Nephron (organoid): ENCODE results near the gene FIBP.
"Not testable (repeated sequence)": the region's sequence is repeated elsewhere in the genome, so short reads cannot be mapped to it uniquely, and the experiment has no call there.

ENCODE experiments used
- H3K27ac Mint-ChIP-seq, 3 experiments: 2 replicates each; pipeline ENCODE4 v1.8.0; 2020; ENCODE audit warnings: mixed read lengths in 3 of 3, mild to moderate bottlenecking in 2 of 3, moderate library complexity in 1 of 3
- H3K27me3 Mint-ChIP-seq: 2 replicates; pipeline ENCODE4 v1.8.0; 2021; ENCODE audit warnings: low read depth, mild to moderate bottlenecking, moderate library complexity, mixed read lengths
- H3K36me3 Mint-ChIP-seq: 2 replicates; pipeline ENCODE4 v1.8.0; 2020; ENCODE audit warnings: low read depth, mixed read lengths
- H3K4me1 Mint-ChIP-seq: 2 replicates; pipeline ENCODE4 v1.8.0; 2020; ENCODE audit warnings: mixed read lengths
- H3K4me3 Mint-ChIP-seq, 3 experiments: 2 replicates each; pipeline ENCODE4 v1.8.0; 2020; ENCODE audit warnings: mild to moderate bottlenecking in 3 of 3, mixed read lengths in 3 of 3, moderate library complexity in 2 of 3
- H3K9me3 Mint-ChIP-seq: 2 replicates; pipeline ENCODE4 v1.8.0; 2020; ENCODE audit warnings: mixed read lengths
- TF ChIP-seq, protein P1 (sequence below), 3 experiments: fragments of 200-600 bp; sonication (generic); IDR thresholded peaks; one replicate each; pipeline ENCODE4 v1.5.0; 2021; ENCODE audit warnings: antibody characterized with exemption in 3 of 3; ENCODE audit not compliant: unreplicated experiment in 3 of 3

The FIBP gene

GRCh38 chr11:65895482-65895981, 7.3 kb upstream of the FIBP start:
- H3K36me3 Mint-ChIP-seq: no peaks in the 10 kb centered on the region
- H3K27ac Mint-ChIP-seq: no peak overlapping the region
- peak overlapping the region in 2 of 3 experiments; percentile 3 to 40 for H3K4me3 Mint-ChIP-seq
- H3K27me3 Mint-ChIP-seq: peaks cover 61% of the 10 kb centered on the region
- TF ChIP-seq, protein P1, sequence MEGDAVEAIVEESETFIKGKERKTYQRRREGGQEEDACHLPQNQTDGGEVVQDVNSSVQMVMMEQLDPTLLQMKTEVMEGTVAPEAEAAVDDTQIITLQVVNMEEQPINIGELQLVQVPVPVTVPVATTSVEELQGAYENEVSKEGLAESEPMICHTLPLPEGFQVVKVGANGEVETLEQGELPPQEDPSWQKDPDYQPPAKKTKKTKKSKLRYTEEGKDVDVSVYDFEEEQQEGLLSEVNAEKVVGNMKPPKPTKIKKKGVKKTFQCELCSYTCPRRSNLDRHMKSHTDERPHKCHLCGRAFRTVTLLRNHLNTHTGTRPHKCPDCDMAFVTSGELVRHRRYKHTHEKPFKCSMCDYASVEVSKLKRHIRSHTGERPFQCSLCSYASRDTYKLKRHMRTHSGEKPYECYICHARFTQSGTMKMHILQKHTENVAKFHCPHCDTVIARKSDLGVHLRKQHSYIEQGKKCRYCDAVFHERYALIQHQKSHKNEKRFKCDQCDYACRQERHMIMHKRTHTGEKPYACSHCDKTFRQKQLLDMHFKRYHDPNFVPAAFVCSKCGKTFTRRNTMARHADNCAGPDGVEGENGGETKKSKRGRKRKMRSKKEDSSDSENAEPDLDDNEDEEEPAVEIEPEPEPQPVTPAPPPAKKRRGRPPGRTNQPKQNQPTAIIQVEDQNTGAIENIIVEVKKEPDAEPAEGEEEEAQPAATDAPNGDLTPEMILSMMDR (IDR thresholded peaks at IDR 0.05; ENCODE audit: unreplicated experiment in 3 of 3): no peak
- H3K4me1 Mint-ChIP-seq: peaks cover 21% of the 10 kb centered on the region
- no peaks in the 10 kb centered on the region for H3K9me3 Mint-ChIP-seq

DNA sequence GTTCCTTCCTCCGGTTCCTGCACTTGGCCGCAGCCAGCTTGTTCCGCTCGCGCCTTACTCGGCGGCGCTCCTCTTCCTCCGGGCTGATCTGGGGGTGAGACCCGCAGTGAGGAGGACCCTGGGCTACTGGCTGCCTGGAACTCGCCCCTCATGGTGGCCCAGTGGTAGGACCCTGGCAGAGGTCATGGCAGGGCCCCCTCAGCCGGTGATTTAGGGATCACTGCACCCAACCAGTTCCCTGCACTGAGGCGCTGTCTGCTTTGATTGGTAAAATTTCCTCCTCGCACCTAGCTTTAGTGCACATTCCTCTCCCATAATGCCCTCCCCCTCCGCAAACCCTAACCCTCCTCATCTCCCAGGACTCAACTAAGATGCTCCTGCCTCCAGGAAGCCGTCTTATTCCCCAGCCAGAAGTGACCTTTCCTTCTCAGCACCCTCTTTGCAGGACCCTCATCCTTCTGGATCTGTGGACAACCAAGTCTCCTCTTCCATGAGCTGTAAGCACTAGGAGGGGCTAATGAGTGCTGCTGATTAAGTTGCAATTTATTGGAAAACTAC, 5.8 kb upstream of the FIBP start:
- no peaks in the 10 kb centered on the region for H3K36me3 Mint-ChIP-seq
- peaks cover 50% of the 10 kb centered on the region for H3K27me3 Mint-ChIP-seq
- H3K4me1 Mint-ChIP-seq: peaks cover 33% of the 10 kb centered on the region
- peak overlapping the region in 2 of 3 experiments; percentile 30 to 60 for H3K27ac Mint-ChIP-seq
- peak overlapping the region; percentile 34 to 64 (median 37) for H3K4me3 Mint-ChIP-seq
- H3K9me3 Mint-ChIP-seq: no peaks in the 10 kb centered on the region
- TF ChIP-seq, protein P1 (IDR thresholded peaks at IDR 0.05; ENCODE audit: unreplicated experiment in 3 of 3): no peak

- Mint-ChIP-seq H3K9me3 (no peaks in the 10 kb centered on the region), H3K27ac (peak overlapping the region in 1 of 3 experiments; percentile 14), H3K36me3 (no peaks in the 10 kb centered on the region), H3K4me1 (peaks cover 34% of the 10 kb centered on the region), H3K4me3 (peak overlapping the region; percentile 72 to 84 (median 81)), H3K27me3 (peaks cover 37% of the 10 kb centered on the region)
- TF ChIP-seq, protein P1 (IDR thresholded peaks at IDR 0.05; ENCODE audit: unreplicated experiment in 3 of 3): no peak
Measured at GRCh38 chr11:65892661-65893317, 4.5 kb upstream of the FIBP start.

- H3K9me3 Mint-ChIP-seq, H3K36me3 Mint-ChIP-seq: not testable (repeated sequence)
- Mint-ChIP-seq H3K27me3 (peaks cover 30% of the 10 kb centered on the region), H3K4me1 (peaks cover 34% of the 10 kb centered on the region), H3K4me3 (peak overlapping the region; percentile 72 to 84 (median 81)), H3K27ac (peak overlapping the region in 2 of 3 experiments; percentile 14 to 50)
Measured at GRCh38 chr11:65892137-65892540, 3.9 kb upstream of the FIBP start.

GRCh38 chr11:65891219-65892136, 3.2 kb upstream of the FIBP start:
- TF ChIP-seq, protein P1 (IDR thresholded peaks at IDR 0.05; ENCODE audit: unreplicated experiment in 3 of 3): peak in 1 of 3 experiments; percentile 4
- no peaks in the 10 kb centered on the region for H3K9me3 Mint-ChIP-seq
- peaks cover 40% of the 10 kb centered on the region for H3K4me1 Mint-ChIP-seq
- peaks cover 5% of the 10 kb centered on the region for H3K36me3 Mint-ChIP-seq
- H3K27ac Mint-ChIP-seq: peak overlapping the region in 2 of 3 experiments; percentile 14 to 50
- peak overlapping the region; percentile 81 to 92 (median 84) for H3K4me3 Mint-ChIP-seq
- peaks cover 24% of the 10 kb centered on the region for H3K27me3 Mint-ChIP-seq
